HG03378 (cell line): Measurements from ENCODE around the gene VPS13D.
"Not testable (repeated sequence)": the region's sequence is repeated elsewhere in the genome, so short reads cannot be mapped to it uniquely, and the experiment has no call there.

Source experiments
- ATAC-seq: cut with Tn5 transposase; IDR thresholded peaks from one replicate; pipeline ENCODE4 v1.9.1; 2021; ENCODE audit warnings: mild to moderate bottlenecking, moderate library complexity; ENCODE audit not compliant: unreplicated experiment

The VPS13D gene

DNA sequence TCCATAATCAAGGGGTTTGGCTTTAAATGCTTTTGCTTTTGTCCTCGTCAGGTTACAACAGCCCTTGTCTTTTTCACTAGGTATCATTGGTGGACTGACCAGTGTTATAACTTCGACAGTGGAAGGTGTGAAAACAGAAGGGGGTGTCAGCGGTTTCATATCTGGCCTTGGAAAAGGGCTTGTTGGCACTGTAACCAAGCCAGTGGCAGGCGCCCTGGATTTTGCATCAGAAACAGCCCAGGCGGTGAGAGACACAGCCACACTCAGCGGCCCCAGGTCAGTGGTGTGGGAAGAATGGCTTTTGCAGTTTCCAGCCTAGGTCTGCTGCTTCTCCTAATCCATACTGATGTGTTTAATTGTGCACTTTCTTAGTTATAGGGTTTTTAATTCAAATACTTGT is 230.3 kb downstream of the VPS13D start:
- no peak for ATAC-seq

DNA sequence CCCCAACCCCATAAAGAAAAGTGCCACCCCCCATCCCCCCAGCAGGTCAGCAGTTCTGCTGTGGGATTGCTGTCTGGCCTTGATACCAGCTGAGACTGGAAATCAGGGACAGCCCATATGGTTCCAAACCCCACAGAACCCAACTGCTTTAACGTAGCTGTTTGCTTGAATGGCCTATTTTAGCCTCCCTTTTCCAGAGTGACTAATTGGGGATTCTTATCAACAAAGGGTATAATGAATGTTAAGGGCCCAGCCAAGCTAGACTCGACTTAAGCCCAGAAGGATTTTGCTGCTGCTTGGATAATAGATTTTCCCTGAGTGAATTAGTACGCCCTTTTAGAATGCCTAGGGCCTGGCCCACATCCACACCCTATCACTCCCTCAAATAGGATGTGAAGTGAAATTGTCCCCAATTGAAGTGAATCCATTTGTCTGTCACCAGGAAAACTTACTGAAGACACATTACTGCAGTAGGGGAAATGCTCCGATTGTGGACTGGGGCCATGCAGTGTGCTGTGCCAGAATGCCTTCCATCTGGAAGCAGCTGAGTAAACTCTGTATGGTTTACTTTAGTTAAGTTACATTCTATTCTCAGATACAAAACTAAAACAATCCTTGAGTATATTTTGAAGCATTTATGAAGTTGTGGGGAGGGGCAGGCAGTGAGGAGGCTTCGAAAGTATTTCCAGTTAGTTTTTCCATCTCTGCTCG is 231.2 kb downstream of the VPS13D start:
- ATAC-seq: no peak

DNA sequence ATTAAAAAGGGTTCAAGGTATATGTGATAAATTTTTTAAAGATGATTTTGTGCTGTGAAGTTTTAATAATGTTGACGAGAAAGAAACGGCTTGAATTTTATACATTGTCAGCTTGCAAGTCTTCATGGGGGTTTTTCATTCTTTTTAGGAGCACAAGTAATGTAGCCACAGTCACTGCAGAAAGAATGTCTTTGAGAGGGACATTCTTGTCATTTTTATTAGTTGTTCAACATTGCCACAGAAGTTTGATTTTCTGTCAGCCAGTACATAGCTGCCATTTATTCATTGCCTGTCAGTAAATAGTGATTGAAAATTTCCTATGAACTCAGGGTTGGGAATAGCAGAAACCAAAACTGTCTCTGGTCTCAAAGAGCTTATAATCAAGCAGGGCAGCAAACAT is 231.9 kb downstream of the VPS13D start:
- ATAC-seq: no peak

GRCh38 chr1:12462586-12462985 is 232.8 kb downstream of the VPS13D start:
- no peak for ATAC-seq

DNA sequence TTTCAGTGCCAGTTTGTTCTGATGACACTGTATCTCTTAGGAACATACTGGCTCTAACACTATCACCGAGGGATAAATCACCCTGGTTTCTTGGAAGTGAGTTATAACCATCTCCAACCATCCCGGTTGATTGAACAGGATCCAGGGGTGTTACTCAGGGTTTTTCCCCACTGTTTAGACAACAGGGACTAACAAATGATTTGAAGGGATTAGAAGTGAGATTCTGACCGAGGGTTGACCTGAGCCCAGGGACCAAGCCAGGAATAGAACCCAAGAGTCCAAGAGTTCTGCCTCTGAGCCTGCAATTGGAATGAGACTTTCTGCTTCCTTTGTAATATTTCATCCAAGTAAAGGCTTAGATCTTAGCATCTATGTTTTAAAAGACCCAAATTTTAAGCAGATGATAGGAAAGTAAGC is 234.2 kb downstream of the VPS13D start:
- no peak for ATAC-seq

- ATAC-seq: no peak
These were observed 234.8 kb downstream of the VPS13D start for GRCh38 chr1:12464598-12465056.

- ATAC-seq: no peak
These were observed 235.3 kb downstream of the VPS13D start for GRCh38 chr1:12465126-12465525.

DNA sequence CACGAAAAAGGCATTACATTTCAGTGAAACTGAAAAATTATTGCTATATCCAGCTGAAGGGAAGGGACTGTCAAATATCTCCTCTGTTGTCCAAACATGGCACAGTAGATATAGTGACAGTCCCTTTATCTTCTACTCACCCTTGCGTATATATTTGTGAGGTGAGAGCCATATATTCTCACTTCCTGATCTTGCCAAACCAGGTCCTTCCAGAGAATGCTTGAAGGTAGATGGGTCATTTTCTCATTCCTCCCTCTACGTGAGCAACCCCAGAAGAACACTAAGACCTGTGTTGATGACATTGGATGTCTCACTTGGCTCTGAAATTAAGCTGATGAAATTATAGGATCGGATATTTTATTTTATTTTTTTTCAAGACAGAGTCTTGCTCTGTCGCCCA is 237.0 kb downstream of the VPS13D start:
- ATAC-seq: no peak

GRCh38 chr1:12467570-12468286 is 237.9 kb downstream of the VPS13D start:
- no peak for ATAC-seq

GRCh38 chr1:12468323-12468722 is 238.5 kb downstream of the VPS13D start:
- ATAC-seq: no peak

GRCh38 chr1:12469493-12469892 is 239.7 kb downstream of the VPS13D start:
- ATAC-seq: no peak

DNA sequence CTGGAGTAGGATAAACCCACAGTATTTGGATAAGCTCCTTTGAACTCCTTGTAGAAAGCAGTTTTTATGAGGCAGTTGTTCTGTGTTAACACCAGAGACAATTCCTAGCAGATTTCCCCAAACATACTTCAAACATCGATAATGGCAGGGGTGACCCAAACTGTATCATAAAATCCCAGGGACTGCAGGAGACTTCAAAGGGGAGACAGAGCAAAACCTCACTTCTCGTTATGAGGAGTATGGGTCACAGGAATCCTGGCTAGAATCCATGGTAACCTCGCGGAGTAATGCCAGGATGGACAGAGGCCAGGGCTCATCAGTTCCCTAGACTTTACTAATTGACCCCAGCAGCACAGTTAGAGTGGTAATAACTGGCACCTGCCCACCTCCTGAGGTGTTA is 240.2 kb downstream of the VPS13D start:
- no peak for ATAC-seq

GRCh38 chr1:12470916-12471315 is 241.1 kb downstream of the VPS13D start:
- not testable (repeated sequence) for ATAC-seq

DNA sequence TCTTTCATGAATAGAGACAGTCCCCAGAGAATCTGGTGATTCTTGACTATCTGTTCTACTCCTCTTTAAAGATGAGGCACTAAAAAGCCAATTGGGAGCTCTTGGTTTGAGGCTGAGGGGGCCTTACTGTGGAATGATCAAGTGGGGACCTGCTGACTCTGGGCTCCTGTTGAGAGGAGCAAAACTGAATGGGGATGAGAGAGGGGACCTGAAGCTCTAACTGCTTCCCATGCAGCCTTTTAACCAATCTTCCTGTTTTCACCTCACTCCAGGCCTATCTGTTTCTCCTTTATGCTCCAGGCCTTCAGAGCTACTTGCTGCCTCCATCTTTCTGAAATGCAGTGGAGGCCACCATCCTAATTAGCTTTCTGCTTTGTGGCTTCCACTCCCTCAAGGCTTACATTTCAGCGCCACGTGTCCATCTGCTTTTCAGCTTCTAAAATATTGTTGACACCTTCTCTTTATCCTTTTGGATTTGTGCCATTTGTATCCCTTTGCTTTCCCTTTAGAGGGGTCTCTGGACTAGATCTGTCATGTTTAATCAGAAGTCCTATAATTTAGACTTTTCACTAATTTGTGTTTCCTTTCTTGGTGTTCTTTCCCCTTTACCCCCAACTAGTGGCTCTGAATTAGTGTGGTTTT is 242.4 kb downstream of the VPS13D start:
- ATAC-seq: no peak

- no peak for ATAC-seq
These were observed 243.1 kb downstream of the VPS13D start for GRCh38 chr1:12472798-12473551.

DNA sequence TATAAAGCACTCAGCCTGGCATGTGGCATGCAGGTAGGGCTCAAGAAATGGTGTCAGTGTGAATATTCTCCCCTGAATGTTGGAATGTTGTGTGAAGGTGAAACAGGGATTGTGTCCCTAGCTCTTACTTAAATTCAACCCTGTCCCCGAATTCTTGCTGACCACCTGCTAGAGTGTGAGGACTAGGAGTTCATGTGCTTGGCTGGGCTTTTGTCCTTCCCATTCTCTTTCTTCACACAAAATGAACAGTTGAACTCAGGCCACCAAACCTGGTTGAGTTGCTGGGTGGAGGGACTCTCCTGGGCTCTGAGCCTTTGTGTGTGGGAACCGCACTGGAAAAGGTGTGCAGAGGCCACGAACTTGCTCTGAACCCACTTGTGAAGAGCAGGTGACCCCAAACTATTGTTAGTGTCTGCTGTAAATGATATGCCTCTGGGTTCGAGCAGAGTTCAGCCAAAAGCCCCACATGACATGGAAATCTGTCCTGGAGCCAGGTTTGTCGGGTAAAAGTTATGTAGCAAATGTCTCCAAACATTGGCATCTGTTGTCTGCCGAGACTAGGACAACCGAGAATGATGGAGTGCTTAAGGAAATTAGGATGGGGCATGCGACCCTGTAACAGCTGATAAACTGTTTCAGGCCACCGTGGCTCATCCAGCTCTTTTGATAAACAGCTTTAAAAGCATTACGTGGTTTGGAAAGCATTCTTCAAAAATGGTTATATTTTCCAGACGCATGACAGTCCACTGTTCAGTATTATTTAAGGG is 243.9 kb downstream of the VPS13D start:
- ATAC-seq: no peak

DNA sequence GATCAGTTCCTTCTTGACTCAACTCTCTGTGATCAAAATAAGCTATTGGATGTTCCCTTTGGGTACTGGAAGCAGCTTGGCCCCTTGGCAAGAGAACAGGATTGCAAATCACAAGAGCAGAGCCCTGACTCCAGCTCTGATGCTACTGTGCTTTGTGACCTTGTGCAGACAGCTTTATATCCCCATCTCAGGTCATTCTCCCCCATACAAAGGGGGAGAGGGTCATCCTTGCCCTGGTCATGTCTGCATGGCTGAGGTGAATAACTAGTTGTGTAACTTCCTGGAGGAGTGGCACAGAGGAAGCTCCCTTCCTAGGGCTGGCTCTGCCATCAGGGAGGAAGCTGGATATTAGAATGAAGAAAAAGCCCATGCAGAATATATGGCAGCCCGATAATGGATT is 245.3 kb downstream of the VPS13D start:
- ATAC-seq: no peak

DNA sequence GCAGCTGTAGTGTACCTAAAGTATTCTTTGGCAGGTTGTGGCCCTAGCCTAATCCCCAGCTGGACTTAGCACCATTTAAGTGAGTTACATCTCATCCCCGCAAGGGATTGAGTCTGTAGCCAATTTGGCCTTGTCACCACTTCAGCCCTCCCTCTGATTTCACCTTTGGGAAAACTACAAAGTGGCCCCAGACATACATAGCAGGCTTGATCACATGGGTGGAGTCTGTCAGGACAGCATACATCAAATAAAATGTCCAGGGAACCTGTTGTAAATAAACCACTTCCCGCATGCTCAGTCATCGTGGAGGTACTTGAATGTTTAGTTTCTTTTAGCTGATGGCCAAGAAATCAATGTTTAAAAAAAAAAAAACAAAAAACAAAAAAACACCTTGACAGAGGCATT is 245.7 kb downstream of the VPS13D start:
- no peak for ATAC-seq

GRCh38 chr1:12475947-12476346 is 246.1 kb downstream of the VPS13D start:
- ATAC-seq: no peak

- no peak for ATAC-seq
These were observed 247.5 kb downstream of the VPS13D start for GRCh38 chr1:12477314-12477713.
